Calu3 (cell line): ENCODE results near the gene ADGRF4. TPM values are rescaled to one million over a fixed set of nuclear protein-coding genes. Genes with fewer than 3 reads are reported as not detected.

Source experiments
- BruUV-seq: library from RNA; stranded (reverse); fragments of 400-500 nt; replicated peaks from 2 replicates; lab custom pipeline; 2021; lab: Mats Ljungman, UMichigan
- CTCF ChIA-PET: fragments of 300-600 bp; sonication (Branson Sonifier 250); formaldehyde crosslinking; loops from one replicate; lab custom pipeline; 2022; ENCODE audit warnings: antibody characterized with exemption; lab: Charles Lee
- DNase-seq: peaks from one replicate; pipeline ENCODE4 v3.0.0; 2022
- H3K27ac Mint-ChIP-seq: one replicate; pipeline ENCODE4 v1.8.0; 2022; ENCODE audit warnings: mixed read lengths; ENCODE audit not compliant: unreplicated experiment
- H3K27me3 Mint-ChIP-seq: one replicate; pipeline ENCODE4 v1.8.0; 2022; ENCODE audit warnings: mixed read lengths; ENCODE audit not compliant: unreplicated experiment
- H3K36me3 Mint-ChIP-seq: one replicate; pipeline ENCODE4 v1.8.0; 2022; ENCODE audit warnings: mild to moderate bottlenecking, moderate library complexity, mixed read lengths; ENCODE audit not compliant: insufficient read depth, unreplicated experiment
- H3K4me1 Mint-ChIP-seq: one replicate; pipeline ENCODE4 v1.8.0; 2022; ENCODE audit warnings: mild to moderate bottlenecking, low read depth, mixed read lengths; ENCODE audit not compliant: unreplicated experiment
- H3K4me3 Mint-ChIP-seq: one replicate; pipeline ENCODE4 v1.8.0; 2022; ENCODE audit warnings: mild to moderate bottlenecking, low read depth, moderate library complexity, mixed read lengths; ENCODE audit not compliant: unreplicated experiment
- H3K9me3 Mint-ChIP-seq: one replicate; pipeline ENCODE4 v1.8.0; 2022; ENCODE audit warnings: low read depth, mixed read lengths; ENCODE audit not compliant: unreplicated experiment
- intact Hi-C: fragments of 100-400 bp; cut with micrococcal nuclease; formaldehyde crosslinking; loops from one replicate; pipeline ENCODE4 v1.10.0; 2022; ENCODE audit not compliant: unreplicated experiment
- total RNA-seq: library from RNA; stranded (reverse); gene quantifications from 2 replicates; pipeline ENCODE4 v1.2.3, GENCODE V29; 2022
- TF ChIP-seq, protein P1 (sequence below): fragments of 200-600 bp; IDR thresholded peaks from one replicate; pipeline ENCODE4 v1.8.0; 2022; ENCODE audit warnings: antibody characterized with exemption; ENCODE audit not compliant: unreplicated experiment

The ADGRF4 gene
- total RNA-seq, 1 experiment from 2014 or later = 7.3 TPM

DNA sequence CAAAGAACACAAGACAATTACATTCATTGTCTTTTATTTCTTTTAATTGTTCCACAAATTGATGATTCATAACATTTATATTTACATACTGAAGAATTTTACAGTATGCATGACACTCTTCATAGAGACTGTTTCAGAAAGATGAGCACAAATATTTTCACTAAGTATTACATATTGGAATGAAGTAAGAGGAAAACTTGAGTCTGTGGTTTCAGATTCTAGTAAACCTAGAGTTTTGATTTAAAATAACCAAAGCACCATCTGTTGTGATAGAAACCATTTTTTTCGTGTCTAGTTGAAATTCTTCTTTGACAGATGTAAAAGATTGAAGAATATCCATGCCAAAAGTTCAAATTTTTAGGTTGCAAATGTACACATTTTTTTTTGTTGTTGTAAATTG lies 51.4 kb downstream of the ADGRF4 start:
- Mint-ChIP-seq H3K27ac (no peak overlapping the region), H3K4me3 (no peak overlapping the region), H3K36me3 (no peaks in the 10 kb centered on the region), H3K27me3 (no peaks in the 10 kb centered on the region), H3K9me3 (no peaks in the 10 kb centered on the region), H3K4me1 (peaks cover 8% of the 10 kb centered on the region)
- TF ChIP-seq, protein P1, sequence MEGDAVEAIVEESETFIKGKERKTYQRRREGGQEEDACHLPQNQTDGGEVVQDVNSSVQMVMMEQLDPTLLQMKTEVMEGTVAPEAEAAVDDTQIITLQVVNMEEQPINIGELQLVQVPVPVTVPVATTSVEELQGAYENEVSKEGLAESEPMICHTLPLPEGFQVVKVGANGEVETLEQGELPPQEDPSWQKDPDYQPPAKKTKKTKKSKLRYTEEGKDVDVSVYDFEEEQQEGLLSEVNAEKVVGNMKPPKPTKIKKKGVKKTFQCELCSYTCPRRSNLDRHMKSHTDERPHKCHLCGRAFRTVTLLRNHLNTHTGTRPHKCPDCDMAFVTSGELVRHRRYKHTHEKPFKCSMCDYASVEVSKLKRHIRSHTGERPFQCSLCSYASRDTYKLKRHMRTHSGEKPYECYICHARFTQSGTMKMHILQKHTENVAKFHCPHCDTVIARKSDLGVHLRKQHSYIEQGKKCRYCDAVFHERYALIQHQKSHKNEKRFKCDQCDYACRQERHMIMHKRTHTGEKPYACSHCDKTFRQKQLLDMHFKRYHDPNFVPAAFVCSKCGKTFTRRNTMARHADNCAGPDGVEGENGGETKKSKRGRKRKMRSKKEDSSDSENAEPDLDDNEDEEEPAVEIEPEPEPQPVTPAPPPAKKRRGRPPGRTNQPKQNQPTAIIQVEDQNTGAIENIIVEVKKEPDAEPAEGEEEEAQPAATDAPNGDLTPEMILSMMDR = no peak
- BruUV-seq = no TSS peak
- intact Hi-C loops = loop anchor here (1.0 kb wide), 1 partner anchor 39 kb away; no protein-coding TSS in a partner anchor
- DNase-seq = no peak
- CTCF ChIA-PET = no interaction called here

GRCh38 chr6:47752801-47753200 lies 54.4 kb downstream of the ADGRF4 start:
- Mint-ChIP-seq H3K36me3 (no peaks in the 10 kb centered on the region), H3K4me1 (peaks cover 8% of the 10 kb centered on the region), H3K9me3 (no peaks in the 10 kb centered on the region), H3K27me3 (no peaks in the 10 kb centered on the region), H3K27ac (no peak overlapping the region), H3K4me3 (no peak overlapping the region)
- TF ChIP-seq, protein P1 = no peak
- DNase-seq = no peak
- intact Hi-C loops = no loop called here
- CTCF ChIA-PET = no interaction called here
- no TSS peak for BruUV-seq

- BruUV-seq = no TSS peak
- no peak for DNase-seq
- Mint-ChIP-seq H3K4me1 (no peaks in the 10 kb centered on the region), H3K36me3 (no peaks in the 10 kb centered on the region), H3K27ac (no peak overlapping the region), H3K4me3 (no peak overlapping the region), H3K27me3 (no peaks in the 10 kb centered on the region), H3K9me3 (no peaks in the 10 kb centered on the region)
- intact Hi-C loops = no loop called here
- CTCF ChIA-PET = interaction anchor here (1.7 kb wide), 1 partner anchor 21 kb away, joined by 5 read pairs; no protein-coding TSS in a partner anchor
- TF ChIP-seq, protein P1 = no peak
Observed at GRCh38 chr6:47759364-47759763, 61.0 kb downstream of the ADGRF4 start.

- TF ChIP-seq, protein P1 = no peak
- intact Hi-C loops = no loop called here
- CTCF ChIA-PET = no interaction called here
- H3K36me3 Mint-ChIP-seq = no peaks in the 10 kb centered on the region
- DNase-seq = no peak
- BruUV-seq = no TSS peak
- H3K27ac Mint-ChIP-seq = no peak overlapping the region
- no peaks in the 10 kb centered on the region for H3K9me3 Mint-ChIP-seq
- no peaks in the 10 kb centered on the region for H3K4me1 Mint-ChIP-seq
- H3K4me3 Mint-ChIP-seq = no peak overlapping the region
- no peaks in the 10 kb centered on the region for H3K27me3 Mint-ChIP-seq
Observed at GRCh38 chr6:47762502-47762901, 64.1 kb downstream of the ADGRF4 start.
